Fibroblast of lung (primary cell): Measurements from ENCODE around the gene BDH1. TPM values are rescaled to one million over a fixed set of nuclear protein-coding genes. Genes with fewer than 3 reads are reported as not detected.

Experiments used
- DNase-seq, 2 donors: peaks; one replicate each; pipeline versions ENCODE4 v3.0.0 to v3.0.0-alpha.2; 2010; ENCODE audit warnings: low read depth in 2 of 2
- H2AFZ ChIP-seq: 2 replicates; pipeline ENCODE4 v1.5.1; 2012; ENCODE audit warnings: low read length, control low read depth, inconsistent platforms
- H3K27ac ChIP-seq: 2 replicates; pipeline ENCODE4 v1.5.1; 2011; ENCODE audit warnings: low read length, control low read depth; ENCODE audit not compliant: insufficient read depth
- H3K27me3 ChIP-seq: 2 replicates; pipeline ENCODE4 v1.5.1; 2011; ENCODE audit warnings: mild to moderate bottlenecking, low read length; ENCODE audit not compliant: control insufficient read depth, insufficient read depth
- H3K36me3 ChIP-seq: 2 replicates; pipeline ENCODE4 v1.5.1; 2011; ENCODE audit warnings: low read length; ENCODE audit not compliant: control insufficient read depth, insufficient read depth
- H3K4me1 ChIP-seq: 2 replicates; pipeline ENCODE4 v1.5.1; 2011; ENCODE audit warnings: low read length; ENCODE audit not compliant: control insufficient read depth, insufficient read depth; ENCODE audit errors: extremely low read depth
- H3K4me2 ChIP-seq: 2 replicates; pipeline ENCODE4 v1.5.1; 2011; ENCODE audit warnings: low read length, control low read depth; ENCODE audit not compliant: insufficient read depth; ENCODE audit errors: extremely low read depth
- H3K4me3 ChIP-seq, 4 experiments: fragments of 200-600 bp in 1 of 4; sonication (generic) in 1 of 4; replicated peaks in 1 of 4; 2 replicates each; pipeline ENCODE4 v1.5.1; 2011 to 2016; ENCODE audit warnings: low read length in 4 of 4, low read depth in 3 of 4, mild to moderate bottlenecking in 3 of 4, control low read depth in 2 of 4, inconsistent platforms in 1 of 4, mixed read lengths in 1 of 4; ENCODE audit not compliant: insufficient read depth in 1 of 4; ENCODE audit errors: control extremely low read depth in 1 of 4
- H3K79me2 ChIP-seq: 2 replicates; pipeline ENCODE4 v1.5.1; 2012; ENCODE audit warnings: mild to moderate bottlenecking, low read length, inconsistent platforms; ENCODE audit not compliant: control insufficient read depth, insufficient read depth
- H3K9ac ChIP-seq: 2 replicates; pipeline ENCODE4 v1.5.1; 2011; ENCODE audit warnings: mild to moderate bottlenecking, low read length, control low read depth; ENCODE audit not compliant: insufficient read depth
- H3K9me3 ChIP-seq: 2 replicates; pipeline ENCODE4 v1.5.1; 2012; ENCODE audit warnings: low read depth, low read length; ENCODE audit not compliant: control insufficient read depth, insufficient read depth
- H4K20me1 ChIP-seq: 2 replicates; pipeline ENCODE4 v1.5.1; 2011; ENCODE audit warnings: low read length; ENCODE audit not compliant: control insufficient read depth, insufficient read depth; ENCODE audit errors: extremely low read depth
- EZH2 ChIP-seq: IDR thresholded peaks from 2 replicates; pipeline ENCODE4 v1.5.1; 2012; ENCODE audit warnings: low read length, control low read depth, mild to moderate bottlenecking; ENCODE audit errors: missing control alignments
- polyA plus RNA-seq, 2 donors: library from polyadenylated mRNA; depleted of rRNA in 1 of 2; stranded (reverse) in 1 of 2; unstranded in 1 of 2; fragments of >200 nt; gene quantifications; 2 replicates each; pipeline ENCODE4 v1.2.1, GENCODE V29; 2011 to 2012; ENCODE audit warnings: missing spikeins in 1 of 2
- total RNA-seq: library from RNA; depleted of rRNA; stranded (reverse); fragments of >200 nt; gene quantifications from 2 replicates; pipeline ENCODE4 v1.2.1, GENCODE V29; 2014
- TF ChIP-seq, protein P1 (sequence below), 2 donors: IDR thresholded peaks in 1 of 2; conservative IDR thresholded peaks in 1 of 2; 1 replicate in 1 of 2; 2 replicates in 1 of 2; pipeline ENCODE4 v1.5.1; 2011 to 2012; ENCODE audit warnings: low read length in 2 of 2, control low read depth in 1 of 2, inconsistent platforms in 1 of 2, low read depth in 1 of 2, mild to moderate bottlenecking in 1 of 2

Gene BDH1
- total and polyA plus RNA-seq, 2 donors (not counting 1 experiment from before 2014, with no cell fraction given) = 0.66 to 3.1 TPM

DNA sequence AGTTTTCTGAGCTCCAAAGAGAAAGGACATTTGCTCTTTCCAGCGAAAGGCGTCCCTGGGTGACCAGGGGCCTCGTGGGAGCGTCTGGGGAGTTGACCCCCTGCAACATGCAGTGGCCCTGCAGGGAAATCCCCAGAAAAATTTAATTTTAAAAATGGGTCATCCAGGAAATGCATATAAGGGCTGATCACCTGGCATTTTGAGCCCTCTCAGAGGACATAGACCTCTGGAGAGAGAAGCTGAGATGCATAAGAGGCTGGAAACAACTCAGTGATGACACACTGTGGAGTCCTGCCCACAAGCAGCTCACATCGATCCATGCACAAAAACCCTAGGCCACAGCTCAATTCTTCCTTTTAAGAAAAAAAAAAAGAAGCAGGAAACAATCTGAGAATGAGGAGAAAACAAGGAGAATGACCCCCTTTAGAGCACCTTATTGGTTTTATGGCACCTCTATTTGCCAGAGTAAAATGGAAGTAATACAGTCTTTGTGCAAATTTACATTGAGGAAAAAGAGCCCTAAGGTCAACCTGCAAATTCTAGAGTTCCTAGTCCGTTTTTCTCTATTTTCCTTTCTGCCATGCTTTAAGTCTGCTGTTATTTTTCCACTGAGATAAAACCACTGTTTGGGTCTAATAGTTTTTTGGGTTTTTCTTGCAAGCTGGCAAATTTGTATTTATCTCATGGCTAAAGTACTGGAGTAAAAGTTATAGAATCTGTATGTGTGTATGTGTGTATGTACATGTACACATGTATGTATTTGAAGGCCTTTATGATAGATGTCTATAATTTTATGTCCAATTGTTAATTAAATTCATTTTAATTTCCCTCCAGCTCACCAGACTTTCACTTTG lies 6.9 kb upstream of the BDH1 start:
- peaks cover 18% of the 10 kb centered on the region for H3K27me3 ChIP-seq
- TF ChIP-seq, protein P1, sequence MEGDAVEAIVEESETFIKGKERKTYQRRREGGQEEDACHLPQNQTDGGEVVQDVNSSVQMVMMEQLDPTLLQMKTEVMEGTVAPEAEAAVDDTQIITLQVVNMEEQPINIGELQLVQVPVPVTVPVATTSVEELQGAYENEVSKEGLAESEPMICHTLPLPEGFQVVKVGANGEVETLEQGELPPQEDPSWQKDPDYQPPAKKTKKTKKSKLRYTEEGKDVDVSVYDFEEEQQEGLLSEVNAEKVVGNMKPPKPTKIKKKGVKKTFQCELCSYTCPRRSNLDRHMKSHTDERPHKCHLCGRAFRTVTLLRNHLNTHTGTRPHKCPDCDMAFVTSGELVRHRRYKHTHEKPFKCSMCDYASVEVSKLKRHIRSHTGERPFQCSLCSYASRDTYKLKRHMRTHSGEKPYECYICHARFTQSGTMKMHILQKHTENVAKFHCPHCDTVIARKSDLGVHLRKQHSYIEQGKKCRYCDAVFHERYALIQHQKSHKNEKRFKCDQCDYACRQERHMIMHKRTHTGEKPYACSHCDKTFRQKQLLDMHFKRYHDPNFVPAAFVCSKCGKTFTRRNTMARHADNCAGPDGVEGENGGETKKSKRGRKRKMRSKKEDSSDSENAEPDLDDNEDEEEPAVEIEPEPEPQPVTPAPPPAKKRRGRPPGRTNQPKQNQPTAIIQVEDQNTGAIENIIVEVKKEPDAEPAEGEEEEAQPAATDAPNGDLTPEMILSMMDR (conservative IDR thresholded peaks at IDR 0.05 in 1 of 2, IDR thresholded peaks at IDR 0.05 in 1 of 2; ENCODE audit: low read depth in 1 of 2, low read length in 2 of 2) = no peak
- no peak for TF ChIP-seq EZH2

DNA sequence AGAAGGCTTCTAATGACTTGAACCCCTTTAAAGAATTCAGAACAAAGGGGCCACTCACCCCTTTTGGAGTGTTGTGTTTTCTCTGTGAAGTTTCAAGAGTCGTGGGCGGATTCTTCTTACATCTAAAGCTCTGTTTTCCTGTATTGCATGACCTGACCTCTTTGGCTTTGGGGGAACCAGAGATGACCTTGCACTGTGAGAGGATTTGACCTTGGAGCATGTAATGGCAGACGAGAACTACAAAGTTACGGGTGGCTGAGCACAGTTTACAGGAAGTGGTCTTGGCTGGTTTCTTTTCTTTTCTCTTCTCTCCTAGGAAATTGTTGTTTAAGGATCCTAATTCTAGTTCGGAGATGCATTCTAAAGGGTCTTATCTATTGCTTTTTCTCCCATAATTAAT lies 6.2 kb upstream of the BDH1 start:
- H3K4me2 ChIP-seq = no peak overlapping the region
- no peaks in the 10 kb centered on the region for H3K79me2 ChIP-seq
- no peaks in the 10 kb centered on the region for H4K20me1 ChIP-seq
- H3K9me3 ChIP-seq = no peaks in the 10 kb centered on the region
- H3K4me3 ChIP-seq = no peak overlapping the region
- no peaks in the 10 kb centered on the region for H3K36me3 ChIP-seq
- no peak overlapping the region for H3K27ac ChIP-seq
- DNase-seq = no peak
- no peak overlapping the region for H3K9ac ChIP-seq
- H2AFZ ChIP-seq = no peak overlapping the region
- H3K27me3 ChIP-seq = peaks cover 21% of the 10 kb centered on the region
- TF ChIP-seq EZH2 = no peak
- TF ChIP-seq, protein P1 (conservative IDR thresholded peaks at IDR 0.05 in 1 of 2, IDR thresholded peaks at IDR 0.05 in 1 of 2; ENCODE audit: low read depth in 1 of 2, low read length in 2 of 2) = no peak
- H3K4me1 ChIP-seq = no peaks in the 10 kb centered on the region

More for the DNA sequence above, 6.9 kb upstream of the BDH1 start:
- DNase-seq = no peak
- H3K27ac ChIP-seq = no peak overlapping the region
- H3K4me2 ChIP-seq = no peak overlapping the region
- H3K9me3 ChIP-seq = no peaks in the 10 kb centered on the region
- no peaks in the 10 kb centered on the region for H3K4me1 ChIP-seq
- no peak overlapping the region for H2AFZ ChIP-seq
- no peaks in the 10 kb centered on the region for H3K36me3 ChIP-seq
- H4K20me1 ChIP-seq = no peaks in the 10 kb centered on the region
- no peaks in the 10 kb centered on the region for H3K79me2 ChIP-seq
- H3K9ac ChIP-seq = no peak overlapping the region
- no peak overlapping the region for H3K4me3 ChIP-seq

- no peaks in the 10 kb centered on the region for H3K36me3 ChIP-seq
- H3K9ac ChIP-seq = no peak overlapping the region
- H4K20me1 ChIP-seq = no peaks in the 10 kb centered on the region
- H3K79me2 ChIP-seq = no peaks in the 10 kb centered on the region
- H3K27ac ChIP-seq = no peak overlapping the region
- no peak for DNase-seq
- no peak for TF ChIP-seq EZH2
- TF ChIP-seq, protein P1 (conservative IDR thresholded peaks at IDR 0.05 in 1 of 2, IDR thresholded peaks at IDR 0.05 in 1 of 2; ENCODE audit: low read depth in 1 of 2, low read length in 2 of 2) = no peak
- no peak overlapping the region for H2AFZ ChIP-seq
- H3K4me2 ChIP-seq = no peak overlapping the region
- H3K4me1 ChIP-seq = no peaks in the 10 kb centered on the region
- H3K9me3 ChIP-seq = no peaks in the 10 kb centered on the region
- no peak overlapping the region for H3K4me3 ChIP-seq
- peaks cover 26% of the 10 kb centered on the region for H3K27me3 ChIP-seq
Measured at GRCh38 chr3:197559651-197560050, 3.9 kb upstream of the BDH1 start.
